Astrocyte (in vitro differentiated cells and primary cell): ENCODE results near the gene NUMB. TPM values are rescaled to one million over a fixed set of nuclear protein-coding genes. Genes with fewer than 3 reads are reported as not detected.

ENCODE experiments used
- DNase-seq: peaks from one replicate; pipeline ENCODE4 v3.0.0-alpha.2; 2010; ENCODE audit warnings: low read depth
- FAIRE-seq: peaks from 2 replicates; lab custom pipeline; 2011; peaks lifted over from hg19 to GRCh38; lab: Jason Lieb, UNC
- H2AFZ ChIP-seq: 2 replicates; pipeline ENCODE4 v1.6.0; 2012; ENCODE audit warnings: low read depth, low read length, inconsistent platforms
- H3K27ac ChIP-seq: 2 replicates; pipeline ENCODE4 v1.5.1; 2011; ENCODE audit warnings: low read depth, low read length, inconsistent platforms
- H3K27me3 ChIP-seq: 2 replicates; pipeline ENCODE4 v1.6.0; 2011; ENCODE audit warnings: low read length, inconsistent platforms; ENCODE audit not compliant: insufficient read depth
- H3K36me3 ChIP-seq: 2 replicates; pipeline ENCODE4 v1.5.1; 2011; ENCODE audit warnings: low read length, inconsistent platforms; ENCODE audit not compliant: insufficient read depth
- H3K4me1 ChIP-seq: 2 replicates; pipeline ENCODE4 v1.5.1; 2011; ENCODE audit warnings: low read length, inconsistent platforms; ENCODE audit not compliant: insufficient read depth
- H3K4me2 ChIP-seq: 2 replicates; pipeline ENCODE4 v1.6.0; 2012; ENCODE audit warnings: low read length, inconsistent platforms
- H3K4me3 ChIP-seq: 2 replicates; pipeline ENCODE4 v1.5.1; 2011; ENCODE audit warnings: low read depth, mild to moderate bottlenecking, low read length, inconsistent platforms; ENCODE audit not compliant: insufficient read depth
- H3K79me2 ChIP-seq: 2 replicates; pipeline ENCODE4 v1.6.0; 2012; ENCODE audit warnings: mild to moderate bottlenecking, low read length, inconsistent platforms; ENCODE audit not compliant: insufficient read depth
- H3K9ac ChIP-seq: 2 replicates; pipeline ENCODE4 v1.6.0; 2012; ENCODE audit warnings: mild to moderate bottlenecking, low read length, inconsistent platforms
- H3K9me3 ChIP-seq: 2 replicates; pipeline ENCODE4 v1.5.1; 2012; ENCODE audit warnings: low read depth, mild to moderate bottlenecking, low read length, inconsistent platforms; ENCODE audit not compliant: insufficient read depth
- H4K20me1 ChIP-seq: 2 replicates; pipeline ENCODE4 v1.6.0; 2012; ENCODE audit warnings: low read length, inconsistent platforms; ENCODE audit not compliant: insufficient read depth
- H3K27ac Mint-ChIP-seq: one replicate; pipeline ENCODE4 v1.8.0; 2021; ENCODE audit warnings: mild to moderate bottlenecking, mixed read lengths; ENCODE audit not compliant: unreplicated experiment
- H3K27me3 Mint-ChIP-seq: one replicate; pipeline ENCODE4 v1.8.0; 2021; ENCODE audit warnings: low read depth, mixed read lengths; ENCODE audit not compliant: unreplicated experiment
- H3K36me3 Mint-ChIP-seq: one replicate; pipeline ENCODE4 v1.8.0; 2021; ENCODE audit warnings: low read depth, mixed read lengths; ENCODE audit not compliant: unreplicated experiment
- H3K4me1 Mint-ChIP-seq: one replicate; pipeline ENCODE4 v1.8.0; 2021; ENCODE audit warnings: low read depth, mixed read lengths; ENCODE audit not compliant: unreplicated experiment
- H3K4me3 Mint-ChIP-seq: one replicate; pipeline ENCODE4 v1.8.0; 2021; ENCODE audit warnings: mild to moderate bottlenecking, moderate library complexity, mixed read lengths; ENCODE audit not compliant: unreplicated experiment
- H3K9me3 Mint-ChIP-seq: one replicate; pipeline ENCODE4 v1.8.0; 2021; ENCODE audit warnings: mild to moderate bottlenecking, mixed read lengths; ENCODE audit not compliant: unreplicated experiment
- EZH2 ChIP-seq: IDR thresholded peaks from 2 replicates; pipeline ENCODE4 v1.6.1; 2012; ENCODE audit warnings: mild to moderate bottlenecking, low read length, inconsistent platforms; ENCODE audit not compliant: insufficient read depth
- total RNA-seq: library from RNA; stranded (reverse); gene quantifications from 2 replicates; pipeline ENCODE4 v1.2.1, GENCODE V29; 2021
- TF ChIP-seq, protein P1 (sequence below): IDR thresholded peaks from 2 replicates; pipeline ENCODE4 v1.5.1; 2011; ENCODE audit warnings: low read depth, mild to moderate bottlenecking, inconsistent platforms, low read length, moderate library complexity; ENCODE audit not compliant: insufficient read depth

The NUMB gene
- total RNA-seq, 1 donor from 2014 or later: 93.9 TPM

DNA sequence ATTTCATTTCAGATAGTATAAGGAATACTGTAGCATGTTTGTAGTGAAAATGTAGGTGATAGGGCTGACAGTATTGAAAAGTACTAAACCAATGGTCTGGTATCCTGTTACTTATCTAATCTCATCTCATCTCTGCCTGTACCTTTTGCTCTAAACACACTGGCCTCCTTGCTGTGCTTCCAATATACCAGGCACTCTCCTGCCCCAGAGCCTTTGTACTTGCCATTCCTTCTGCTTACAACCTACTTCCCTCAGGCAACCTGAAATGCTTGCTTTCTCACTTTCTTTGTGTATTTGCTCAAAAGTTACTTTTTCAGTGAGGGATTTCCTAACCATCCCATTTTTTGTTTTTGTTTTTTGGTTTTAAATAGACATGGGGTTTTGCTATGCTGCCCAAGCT is 119.1 kb downstream of the NUMB start:
- H3K4me1 ChIP-seq: no peaks in the 10 kb centered on the region
- TF ChIP-seq EZH2: no peak
- TF ChIP-seq, protein P1, sequence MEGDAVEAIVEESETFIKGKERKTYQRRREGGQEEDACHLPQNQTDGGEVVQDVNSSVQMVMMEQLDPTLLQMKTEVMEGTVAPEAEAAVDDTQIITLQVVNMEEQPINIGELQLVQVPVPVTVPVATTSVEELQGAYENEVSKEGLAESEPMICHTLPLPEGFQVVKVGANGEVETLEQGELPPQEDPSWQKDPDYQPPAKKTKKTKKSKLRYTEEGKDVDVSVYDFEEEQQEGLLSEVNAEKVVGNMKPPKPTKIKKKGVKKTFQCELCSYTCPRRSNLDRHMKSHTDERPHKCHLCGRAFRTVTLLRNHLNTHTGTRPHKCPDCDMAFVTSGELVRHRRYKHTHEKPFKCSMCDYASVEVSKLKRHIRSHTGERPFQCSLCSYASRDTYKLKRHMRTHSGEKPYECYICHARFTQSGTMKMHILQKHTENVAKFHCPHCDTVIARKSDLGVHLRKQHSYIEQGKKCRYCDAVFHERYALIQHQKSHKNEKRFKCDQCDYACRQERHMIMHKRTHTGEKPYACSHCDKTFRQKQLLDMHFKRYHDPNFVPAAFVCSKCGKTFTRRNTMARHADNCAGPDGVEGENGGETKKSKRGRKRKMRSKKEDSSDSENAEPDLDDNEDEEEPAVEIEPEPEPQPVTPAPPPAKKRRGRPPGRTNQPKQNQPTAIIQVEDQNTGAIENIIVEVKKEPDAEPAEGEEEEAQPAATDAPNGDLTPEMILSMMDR: no peak
- H3K79me2 ChIP-seq: peaks cover 15% of the 10 kb centered on the region
- H3K27me3 Mint-ChIP-seq: no peaks in the 10 kb centered on the region
- no peak overlapping the region for H3K4me3 ChIP-seq
- no peaks in the 10 kb centered on the region for H3K36me3 ChIP-seq
- no peak overlapping the region for H3K27ac Mint-ChIP-seq
- no peak overlapping the region for H3K27ac ChIP-seq
- H3K4me1 Mint-ChIP-seq: no peaks in the 10 kb centered on the region
- no peaks in the 10 kb centered on the region for H3K9me3 ChIP-seq
- no peak overlapping the region for H2AFZ ChIP-seq
- no peak overlapping the region for H3K4me2 ChIP-seq
- no peak overlapping the region for H3K9ac ChIP-seq
- H3K36me3 Mint-ChIP-seq: peaks cover 2% of the 10 kb centered on the region
- no peaks in the 10 kb centered on the region for H3K27me3 ChIP-seq
- FAIRE-seq (no peak), DNase-seq (no peak)
- peaks cover 39% of the 10 kb centered on the region for H4K20me1 ChIP-seq
- no peak overlapping the region for H3K4me3 Mint-ChIP-seq
- H3K9me3 Mint-ChIP-seq: no peaks in the 10 kb centered on the region

DNA sequence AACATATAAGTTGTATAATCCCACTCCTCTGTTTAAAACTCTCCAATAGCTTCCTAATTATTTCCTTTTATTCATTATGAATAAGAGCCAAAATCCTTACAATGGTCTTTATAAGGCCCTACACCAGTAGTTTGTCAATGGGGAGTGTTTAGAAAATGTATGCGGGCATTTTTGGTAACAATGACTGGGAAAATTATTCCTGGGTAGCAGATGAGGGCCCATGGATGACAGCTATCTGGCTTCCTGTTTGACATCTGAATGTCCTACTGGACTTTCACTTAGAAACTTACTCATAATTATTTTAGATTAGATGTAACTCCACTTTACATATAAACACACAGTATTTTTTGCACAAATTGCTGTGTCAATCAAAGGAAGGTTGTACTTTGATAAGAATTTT is 119.8 kb downstream of the NUMB start:
- no peak overlapping the region for H3K4me3 Mint-ChIP-seq
- peaks cover 2% of the 10 kb centered on the region for H3K36me3 Mint-ChIP-seq

DNA sequence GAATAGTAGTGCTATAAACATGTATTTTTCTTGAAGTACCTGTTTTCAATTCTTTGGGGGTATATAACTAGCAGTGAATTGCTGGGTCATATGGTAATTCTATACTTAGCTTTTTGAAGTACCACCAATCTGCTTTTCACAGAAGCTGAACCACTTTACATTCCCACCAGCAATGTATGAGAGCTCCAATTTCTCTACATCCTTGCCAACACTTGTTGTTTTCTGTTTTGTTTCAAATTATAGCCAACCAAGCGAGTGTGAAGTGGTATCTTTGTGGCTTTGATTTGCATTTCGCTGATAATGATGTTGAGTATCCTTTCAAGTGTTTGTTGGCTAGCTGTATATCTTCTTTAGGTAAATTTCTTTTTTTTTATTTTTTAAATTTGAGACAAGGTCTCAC is 125.3 kb downstream of the NUMB start:
- FAIRE-seq: no peak
- no peak overlapping the region for H3K27ac Mint-ChIP-seq
- Histone ChIP-seq H3K27me3 (no peaks in the 10 kb centered on the region), H3K36me3 (no peaks in the 10 kb centered on the region), H3K4me3 (no peak overlapping the region), H3K27ac (no peak overlapping the region), H3K9ac (no peak overlapping the region), H4K20me1 (peaks cover 22% of the 10 kb centered on the region), H2AFZ (no peak overlapping the region), H3K4me1 (no peaks in the 10 kb centered on the region), H3K9me3 (no peaks in the 10 kb centered on the region), H3K4me2 (no peak overlapping the region), H3K79me2 (peaks cover 5% of the 10 kb centered on the region)
- DNase-seq: no peak
- TF ChIP-seq EZH2: no peak
- TF ChIP-seq, protein P1: no peak
- H3K36me3 Mint-ChIP-seq: peaks cover 3% of the 10 kb centered on the region
- H3K4me3 Mint-ChIP-seq: no peak overlapping the region
- H3K27me3 Mint-ChIP-seq: no peaks in the 10 kb centered on the region
- H3K9me3 Mint-ChIP-seq: no peaks in the 10 kb centered on the region
- H3K4me1 Mint-ChIP-seq: peaks cover 4% of the 10 kb centered on the region

More for the DNA sequence above, 119.8 kb downstream of the NUMB start:
- FAIRE-seq (no peak), DNase-seq (no peak)
- H3K27ac ChIP-seq: no peak overlapping the region
- no peak overlapping the region for H3K4me3 ChIP-seq
- Mint-ChIP-seq H3K4me1 (no peaks in the 10 kb centered on the region), H3K9me3 (no peaks in the 10 kb centered on the region), H3K27me3 (no peaks in the 10 kb centered on the region), H3K27ac (no peak overlapping the region)
- no peak overlapping the region for H2AFZ ChIP-seq
- peaks cover 15% of the 10 kb centered on the region for H3K79me2 ChIP-seq
- H3K4me1 ChIP-seq: no peaks in the 10 kb centered on the region
- no peaks in the 10 kb centered on the region for H3K27me3 ChIP-seq
- no peaks in the 10 kb centered on the region for H3K36me3 ChIP-seq
- TF ChIP-seq, protein P1: no peak
- TF ChIP-seq EZH2: no peak
- peaks cover 44% of the 10 kb centered on the region for H4K20me1 ChIP-seq
- no peaks in the 10 kb centered on the region for H3K9me3 ChIP-seq
- no peak overlapping the region for H3K9ac ChIP-seq
- no peak overlapping the region for H3K4me2 ChIP-seq
